ENCODE results near the gene CDV3.

Gene CDV3

GRCh38 chr3:133568294-133569014 lies 5.0 kb upstream of the CDV3 start:
- no peak for DNase-seq (ENCODE audit: low read depth, low spot score)

GRCh38 chr3:133570139-133570936 lies 3.1 kb upstream of the CDV3 start:
- DNase-seq (ENCODE audit: low read depth, low spot score): no peak

- DNase-seq (ENCODE audit: low read depth, low spot score): no peak
Observed at GRCh38 chr3:133570937-133571320, 2.6 kb upstream of the CDV3 start.

DNA sequence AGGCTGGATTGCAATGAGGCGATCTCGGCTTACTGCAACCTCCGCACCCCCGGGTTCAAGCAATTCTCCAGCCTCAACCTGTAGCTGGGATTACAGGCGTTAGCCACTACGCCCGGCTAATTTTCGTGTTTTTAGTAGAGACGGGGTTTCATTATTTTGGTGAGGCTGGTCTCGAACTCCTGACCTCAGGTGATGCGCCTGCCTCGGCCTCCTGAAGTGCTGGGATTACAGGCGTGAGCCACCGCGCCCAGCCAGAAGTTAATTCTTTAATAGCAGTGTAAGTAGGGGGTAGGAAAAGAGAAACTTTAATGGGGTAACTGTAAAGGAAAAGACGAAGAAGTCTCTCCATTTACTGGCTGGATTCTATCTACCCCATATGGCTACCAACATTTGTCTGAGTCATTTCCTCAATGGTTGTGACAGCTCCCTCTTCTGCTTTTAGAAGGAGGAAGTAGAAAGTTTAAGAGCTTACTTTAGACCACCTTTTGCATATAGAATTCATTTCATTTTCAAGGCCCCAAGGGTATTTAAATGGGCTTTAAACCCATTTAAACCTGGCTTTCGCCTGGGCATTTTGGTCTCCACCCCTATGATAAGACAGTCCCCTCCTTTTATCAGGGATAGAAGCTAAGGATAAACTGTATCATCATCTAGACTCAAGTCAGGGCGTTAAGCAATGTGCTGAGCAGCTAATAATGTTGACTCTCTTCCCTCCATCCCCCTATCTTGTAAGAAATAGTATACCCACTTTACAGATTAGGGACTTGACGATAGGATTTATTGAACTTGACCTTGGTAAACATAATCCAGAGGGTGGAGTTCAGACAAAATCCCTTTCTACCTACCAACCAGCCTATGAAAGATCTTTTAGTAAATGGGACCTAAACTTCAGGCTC lies 1.1 kb upstream of the CDV3 start:
- DNase-seq (ENCODE audit: low read depth, low spot score): no peak

DNA sequence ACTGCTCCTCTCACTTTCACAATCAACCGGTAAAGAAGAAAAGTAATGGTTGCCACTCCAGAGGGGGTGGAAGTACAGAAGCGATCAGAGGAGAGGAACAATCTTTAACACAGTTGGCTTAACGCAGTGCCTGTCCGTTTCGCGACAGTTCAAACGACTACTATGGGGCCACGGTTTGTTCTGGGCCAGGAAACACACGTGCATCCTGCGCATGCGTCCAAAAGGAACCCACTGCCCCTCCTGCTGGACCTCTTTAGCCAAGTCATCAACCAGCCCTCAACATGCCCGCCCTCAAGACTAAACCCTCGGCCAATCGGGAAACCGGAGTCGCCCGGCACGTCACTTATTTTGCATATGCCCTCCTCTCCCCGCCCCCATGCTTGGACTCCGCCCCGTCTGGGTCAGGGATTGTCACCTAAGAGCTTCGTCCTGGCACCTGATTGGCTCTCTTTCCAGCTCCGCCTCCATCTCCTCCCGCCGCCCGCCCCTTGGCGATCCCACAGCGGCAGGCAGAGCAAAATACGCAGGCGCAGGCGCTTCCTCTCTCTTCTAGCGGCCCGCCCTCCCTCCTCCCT lies 345 bp upstream of the CDV3 start:
- peak; percentile 100 for DNase-seq (ENCODE audit: low read depth, low spot score)

- DNase-seq (ENCODE audit: low read depth, low spot score): no peak
Observed at GRCh38 chr3:133574260-133574881, 885 bp downstream of the CDV3 start.

GRCh38 chr3:133575086-133575485 lies 1.6 kb downstream of the CDV3 start:
- DNase-seq (ENCODE audit: low read depth, low spot score): no peak

DNA sequence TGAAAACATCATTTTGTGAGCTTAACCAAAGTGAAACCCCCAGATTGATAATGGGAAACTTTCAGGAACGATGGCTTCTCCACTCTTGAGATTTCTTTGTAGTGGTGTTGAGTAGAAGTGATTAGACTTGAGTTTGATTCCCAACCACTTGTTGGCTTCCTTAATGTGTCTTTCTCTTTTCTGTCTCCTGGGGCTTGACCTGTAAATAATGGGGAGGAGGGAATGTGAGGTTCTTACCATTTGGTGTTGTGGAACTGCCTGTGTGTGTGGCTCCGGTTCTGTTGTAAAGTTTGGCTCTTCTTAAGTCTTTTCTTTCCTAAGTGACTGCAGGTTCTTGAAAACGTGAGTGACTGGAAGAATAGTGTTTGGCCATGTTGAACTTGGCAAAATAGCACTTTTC lies 2.7 kb downstream of the CDV3 start:
- DNase-seq (ENCODE audit: low read depth, low spot score): no peak

- DNase-seq (ENCODE audit: low read depth, low spot score): no peak
Observed at GRCh38 chr3:133578548-133579191, 5.2 kb downstream of the CDV3 start.

- no peak for DNase-seq (ENCODE audit: low read depth, low spot score)
Observed at GRCh38 chr3:133583396-133583795, 9.9 kb downstream of the CDV3 start.

DNA sequence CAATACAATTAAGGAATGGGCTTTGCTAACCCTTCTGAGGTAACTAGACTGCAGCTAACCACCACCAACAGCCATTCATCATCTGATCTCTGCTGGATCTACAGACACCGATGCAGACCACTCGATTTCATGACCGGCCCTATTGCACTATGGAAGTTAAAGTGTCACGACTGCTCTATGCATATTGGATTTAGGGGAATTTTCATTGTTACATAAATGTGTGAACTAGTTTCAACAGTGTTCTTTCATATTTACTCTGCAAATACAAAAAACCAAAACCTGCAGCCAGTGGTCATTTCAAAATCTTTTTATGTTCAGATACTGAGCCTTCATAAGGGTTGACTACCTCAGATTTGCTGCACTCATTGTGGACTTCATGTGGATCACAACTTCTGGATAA lies 14.5 kb downstream of the CDV3 start:
- DNase-seq (ENCODE audit: low read depth, low spot score): no peak

- no peak for DNase-seq (ENCODE audit: low read depth, low spot score)
Observed at GRCh38 chr3:133588784-133589465, 15.4 kb downstream of the CDV3 start.

GRCh38 chr3:133589503-133589902 lies 16.0 kb downstream of the CDV3 start:
- DNase-seq (ENCODE audit: low read depth, low spot score): no peak

DNA sequence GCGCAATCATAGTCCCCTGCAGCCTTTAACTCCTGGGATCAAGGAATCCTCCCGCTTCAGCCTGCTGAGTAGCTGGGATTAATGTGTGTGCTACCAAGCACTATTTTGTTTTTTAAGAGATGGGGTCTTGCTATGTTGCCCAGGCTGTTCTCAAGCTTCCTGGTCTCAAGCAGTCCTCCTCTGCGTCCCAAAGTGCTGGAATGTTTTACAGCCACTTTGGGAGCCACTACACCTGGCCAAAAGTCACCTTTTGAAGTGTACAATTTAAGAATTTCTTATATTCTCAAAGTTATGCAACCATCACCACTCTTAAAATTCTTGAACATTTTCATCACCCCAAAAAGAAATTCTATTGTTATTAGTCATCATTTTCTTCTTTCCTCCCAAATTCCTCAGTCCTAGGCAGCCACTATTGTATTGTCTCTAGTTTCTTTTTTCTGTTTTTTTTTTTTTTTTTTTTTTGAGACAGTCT lies 17.8 kb downstream of the CDV3 start:
- DNase-seq (ENCODE audit: low read depth, low spot score): no peak

DNA sequence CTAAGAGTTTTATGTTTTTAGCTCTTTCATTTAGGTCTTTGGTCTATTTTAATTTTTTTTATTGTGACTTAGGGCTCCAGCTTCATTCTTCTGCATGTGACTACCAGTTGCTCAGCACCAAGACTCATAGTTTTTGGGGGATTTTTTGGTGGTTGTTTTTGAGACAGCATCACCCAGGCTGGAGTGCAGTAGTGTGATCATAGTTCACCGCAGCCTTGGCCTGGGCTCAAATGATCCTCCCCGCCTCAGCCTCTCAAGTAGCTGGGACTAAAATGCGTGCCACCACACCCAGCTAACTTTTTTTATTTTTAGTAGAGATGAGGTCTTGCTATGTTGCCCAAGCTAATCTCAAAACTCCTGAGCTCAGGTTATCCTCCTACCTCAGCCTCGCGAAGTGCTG lies 19.4 kb downstream of the CDV3 start:
- DNase-seq (ENCODE audit: low read depth, low spot score): no peak

DNA sequence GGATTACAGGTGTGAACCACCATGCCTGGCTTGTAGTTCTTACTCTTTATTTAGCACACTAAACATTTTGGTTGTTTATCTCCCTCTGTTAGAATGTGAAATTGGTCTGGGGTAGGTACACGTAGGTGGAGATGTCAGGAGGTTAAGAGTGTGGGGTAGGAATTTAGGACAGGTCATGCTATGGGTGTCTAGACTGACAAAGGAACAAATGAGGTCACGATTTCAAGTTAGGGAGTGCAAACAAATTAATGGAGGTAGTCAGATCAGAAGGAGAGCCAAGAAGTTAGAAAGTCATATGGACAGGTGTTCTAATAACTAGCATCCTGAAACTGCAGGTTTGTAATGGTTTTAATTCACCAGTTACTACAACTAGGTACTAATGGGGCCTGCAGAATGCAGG lies 19.8 kb downstream of the CDV3 start:
- DNase-seq (ENCODE audit: low read depth, low spot score): no peak

GRCh38 chr3:133595341-133595740 lies 21.9 kb downstream of the CDV3 start:
- DNase-seq (ENCODE audit: low read depth, low spot score): no peak

DNA sequence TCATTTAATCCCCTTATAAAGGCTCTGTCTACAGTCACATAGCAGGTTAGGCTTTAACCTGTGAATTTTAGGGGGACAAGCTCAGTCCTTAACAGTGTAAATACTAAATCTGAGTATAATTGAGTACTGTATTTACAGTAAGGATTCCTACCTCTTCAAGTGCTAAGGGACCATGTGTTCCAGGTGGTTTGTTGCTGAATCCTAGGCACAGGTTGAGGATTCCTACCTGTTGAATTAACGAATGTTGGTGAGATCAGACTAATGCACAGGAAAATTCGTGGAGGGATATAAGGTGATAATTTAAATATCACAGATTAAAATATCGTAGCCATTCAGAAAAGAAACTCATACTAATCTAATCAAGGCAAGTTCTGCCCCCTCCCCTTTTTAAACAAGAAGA lies 24.9 kb downstream of the CDV3 start:
- no peak for DNase-seq (ENCODE audit: low read depth, low spot score)

GRCh38 chr3:133599280-133599679 lies 25.8 kb downstream of the CDV3 start:
- no peak for DNase-seq (ENCODE audit: low read depth, low spot score)

DNA sequence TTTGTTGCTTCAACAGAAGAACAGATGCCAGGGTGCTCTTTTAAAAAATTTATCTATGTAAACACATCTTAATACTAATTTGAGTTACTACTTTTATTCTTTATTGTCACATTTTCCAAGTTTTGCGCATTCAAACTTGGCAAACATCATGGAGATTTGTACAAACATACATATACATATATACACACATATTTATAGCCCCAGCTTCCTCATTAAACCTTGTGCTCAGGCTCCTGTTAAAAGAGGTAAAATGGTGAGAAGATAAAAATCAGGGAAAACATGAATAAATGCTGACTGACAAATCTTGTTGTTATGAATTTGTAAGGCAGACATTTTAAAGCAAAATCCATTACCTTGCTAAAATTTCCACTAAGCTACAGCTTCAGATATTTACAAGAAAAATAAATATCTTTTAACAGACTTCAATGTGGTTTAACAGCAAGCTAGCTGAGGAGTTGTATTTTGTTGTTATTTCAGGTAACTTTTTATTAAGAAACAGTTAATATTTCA lies 27.1 kb downstream of the CDV3 start:
- no peak for DNase-seq (ENCODE audit: low read depth, low spot score)

All from brain pericyte (primary cell).